ENCODE data around the gene TMOD3.

GRCh38 chr15:51879555-51879954, 50.1 kb downstream of the TMOD3 start:
- TF ChIP-seq CTCF (IDR thresholded peaks at IDR 0.05; ENCODE audit: extremely low read depth in 1 of 2, insufficient read depth in 1 of 2, low read depth in 1 of 2, low read length in 2 of 2) (no peak), POLR2A (IDR thresholded peaks at IDR 0.05; ENCODE audit: low read depth, low read length) (no peak), EZH2 (IDR thresholded peaks at IDR 0.05; ENCODE audit: borderline replicate concordance, low read depth, low read length, severe bottlenecking) (no peak), POLR2AphosphoS5 (IDR thresholded peaks at IDR 0.05; ENCODE audit: insufficient read depth, low read depth, low read length) (no peak), MAX (IDR thresholded peaks at IDR 0.05; ENCODE audit: insufficient read depth, insufficient read length) (no peak), GATA2 (IDR thresholded peaks at IDR 0.05; ENCODE audit: insufficient read depth, insufficient read length, low read depth, low read length) (no peak), FOS (IDR thresholded peaks at IDR 0.05; ENCODE audit: borderline replicate concordance, insufficient read depth, low read length) (no peak), MYC (IDR thresholded peaks at IDR 0.05; ENCODE audit: low read depth, low read length) (no peak)
